HEK293 (cell line): Measurements from ENCODE around the gene RRAGC.

Experiments
- FEZF1 ChIP-seq: fragments of 450-650 bp; formaldehyde crosslinking; IDR thresholded peaks from 2 replicates; pipeline ENCODE4 v1.5.1; 2016; ENCODE audit warnings: missing biosample characterization, missing genetic modification characterization
- GFI1B ChIP-seq: fragments of 450-650 bp; formaldehyde crosslinking; IDR thresholded peaks from 2 replicates; pipeline ENCODE4 v1.5.1; 2016; ENCODE audit warnings: missing biosample characterization, missing genetic modification characterization
- GLIS2 ChIP-seq: fragments of 450-650 bp; formaldehyde crosslinking; IDR thresholded peaks from 2 replicates; pipeline ENCODE4 v1.5.1; 2016; ENCODE audit warnings: missing biosample characterization, missing genetic modification characterization
- PRDM6 ChIP-seq: fragments of 450-650 bp; formaldehyde crosslinking; IDR thresholded peaks from 2 replicates; pipeline ENCODE4 v1.5.1; 2017; ENCODE audit warnings: missing biosample characterization, missing genetic modification characterization
- REPIN1 ChIP-seq: fragments of 450-650 bp; formaldehyde crosslinking; IDR thresholded peaks from 2 replicates; pipeline ENCODE4 v1.5.1; 2017; ENCODE audit warnings: missing biosample characterization, missing genetic modification characterization, low read depth
- SCRT1 ChIP-seq: fragments of 450-650 bp; formaldehyde crosslinking; IDR thresholded peaks from 2 replicates; pipeline ENCODE4 v1.5.1; 2016; ENCODE audit warnings: missing biosample characterization, missing genetic modification characterization, borderline replicate concordance
- ZBTB8A ChIP-seq: fragments of 450-650 bp; formaldehyde crosslinking; IDR thresholded peaks from 2 replicates; pipeline ENCODE4 v1.5.1; 2016; ENCODE audit warnings: missing biosample characterization, missing genetic modification characterization
- ZNF138 ChIP-seq: fragments of 450-650 bp; formaldehyde crosslinking; IDR thresholded peaks from 2 replicates; pipeline ENCODE4 v1.5.1; 2016; ENCODE audit warnings: missing biosample characterization, missing genetic modification characterization, borderline replicate concordance
- ZNF146 ChIP-seq: fragments of 450-650 bp; formaldehyde crosslinking; IDR thresholded peaks from 2 replicates; pipeline ENCODE4 v1.5.1; 2016; ENCODE audit warnings: missing biosample characterization, missing genetic modification characterization
- ZNF16 ChIP-seq: fragments of 450-650 bp; formaldehyde crosslinking; IDR thresholded peaks from 2 replicates; pipeline ENCODE4 v1.5.1; 2016; ENCODE audit warnings: low read depth, missing biosample characterization, missing genetic modification characterization
- ZNF19 ChIP-seq: fragments of 450-650 bp; formaldehyde crosslinking; IDR thresholded peaks from 2 replicates; pipeline ENCODE4; 2016; ENCODE audit warnings: missing biosample characterization, missing genetic modification characterization, low read depth
- ZNF211 ChIP-seq: fragments of 450-650 bp; formaldehyde crosslinking; IDR thresholded peaks from 2 replicates; pipeline ENCODE4 v1.5.1; 2016; ENCODE audit warnings: low read depth, missing biosample characterization, missing genetic modification characterization
- ZNF398 ChIP-seq: fragments of 450-650 bp; formaldehyde crosslinking; IDR thresholded peaks from 2 replicates; pipeline ENCODE4 v1.5.1; 2017; ENCODE audit warnings: missing biosample characterization, missing genetic modification characterization
- ZNF558 ChIP-seq: fragments of 450-650 bp; formaldehyde crosslinking; IDR thresholded peaks from 2 replicates; pipeline ENCODE4 v1.5.1; 2016; ENCODE audit warnings: missing biosample characterization, missing genetic modification characterization
- ZNF560 ChIP-seq: fragments of 450-650 bp; formaldehyde crosslinking; IDR thresholded peaks from 2 replicates; pipeline ENCODE4 v1.5.1; 2017; ENCODE audit warnings: missing biosample characterization, missing genetic modification characterization, borderline replicate concordance
- ZNF571 ChIP-seq: fragments of 450-650 bp; formaldehyde crosslinking; IDR thresholded peaks from 2 replicates; pipeline ENCODE4 v1.5.0; 2017; ENCODE audit warnings: missing biosample characterization, missing genetic modification characterization
- ZNF585B ChIP-seq: fragments of 450-650 bp; formaldehyde crosslinking; IDR thresholded peaks from 2 replicates; pipeline ENCODE4 v1.5.1; 2016; ENCODE audit warnings: missing biosample characterization, missing genetic modification characterization
- ZNF692 ChIP-seq: fragments of 450-650 bp; formaldehyde crosslinking; IDR thresholded peaks from 2 replicates; pipeline ENCODE4 v1.5.1; 2016; ENCODE audit warnings: missing biosample characterization, missing genetic modification characterization
- ZNF704 ChIP-seq: fragments of 450-650 bp; formaldehyde crosslinking; IDR thresholded peaks from 2 replicates; pipeline ENCODE4 v1.5.1; 2016; ENCODE audit warnings: missing biosample characterization, missing genetic modification characterization
- ZNF768 ChIP-seq: fragments of 450-650 bp; formaldehyde crosslinking; IDR thresholded peaks from 2 replicates; pipeline ENCODE4 v1.5.1; 2018; ENCODE audit warnings: missing biosample characterization, mild to moderate bottlenecking, missing genetic modification characterization
- ZSCAN5A ChIP-seq: fragments of 450-650 bp; formaldehyde crosslinking; IDR thresholded peaks from 2 replicates; pipeline ENCODE4 v1.5.1; 2016; ENCODE audit warnings: missing biosample characterization, missing genetic modification characterization
- TF ChIP-seq, protein P1 (sequence below): fragments of 450-650 bp; formaldehyde crosslinking; IDR thresholded peaks from 2 replicates; pipeline ENCODE4 v1.5.1; 2016; ENCODE audit warnings: missing biosample characterization, missing genetic modification characterization
- TF ChIP-seq, protein P2 (sequence below): fragments of 450-650 bp; formaldehyde crosslinking; IDR thresholded peaks from 2 replicates; pipeline ENCODE4 v1.5.1; 2016; ENCODE audit warnings: missing biosample characterization, missing genetic modification characterization
- TF ChIP-seq, protein P3 (sequence below): sonication (generic); formaldehyde crosslinking; IDR thresholded peaks from 2 replicates; pipeline ENCODE4 v1.8.1; 2022; ENCODE audit warnings: mild to moderate bottlenecking, moderate library complexity, missing genetic modification reagents

Gene RRAGC

DNA sequence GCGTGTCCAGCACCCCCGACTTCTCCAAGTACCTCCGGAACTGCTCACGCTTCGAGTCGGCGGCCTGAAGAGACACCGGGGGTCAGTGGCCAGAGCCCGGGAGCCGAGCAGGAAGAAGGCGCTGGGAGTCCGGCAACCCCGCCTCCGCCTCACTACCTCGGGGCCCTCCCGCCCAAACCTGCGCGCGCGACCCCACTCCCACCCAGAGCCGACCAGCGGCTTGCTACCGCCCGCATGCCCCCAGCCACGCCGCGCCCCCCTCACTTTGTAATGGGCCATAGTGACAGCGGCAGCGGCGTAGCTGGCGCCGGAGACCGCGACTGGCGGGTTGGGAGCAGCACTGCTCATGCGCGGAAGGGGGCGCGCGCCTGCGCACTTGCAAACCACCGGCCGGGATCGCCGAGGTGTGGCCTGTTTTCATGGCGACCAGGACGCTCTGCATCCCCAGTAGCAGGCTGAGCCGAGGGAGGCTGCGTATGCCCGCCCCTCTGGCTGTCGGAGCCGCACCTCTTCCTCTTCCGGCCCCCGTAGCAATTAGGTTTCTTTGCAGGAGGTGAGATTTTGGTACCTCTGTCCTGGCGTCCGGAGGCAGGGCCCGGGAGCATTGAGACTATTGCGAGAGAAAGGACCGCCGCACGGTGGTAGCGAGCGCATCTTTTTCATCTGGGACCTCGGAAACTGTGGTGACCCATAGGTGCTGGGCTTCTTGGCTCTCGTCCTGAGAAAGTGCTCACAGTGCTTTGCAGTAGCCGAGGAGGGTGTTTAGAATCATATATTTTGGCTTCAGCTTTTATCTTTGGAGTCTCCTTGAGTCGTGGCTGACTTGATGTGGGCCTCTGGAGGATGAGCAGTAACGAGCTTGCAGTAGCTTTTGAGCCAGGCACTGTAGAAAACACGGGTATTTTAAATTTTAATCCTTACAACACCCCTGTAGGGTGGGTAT lies 13.7 kb upstream of the RRAGC start, which contains the start of gene MYCBP (continued):
- TF ChIP-seq REPIN1, result no peak
- TF ChIP-seq GLIS2 (tag by site-specific recombination), result peak; percentile 94
- no peak for TF ChIP-seq ZNF558 (tag by site-specific recombination)
- TF ChIP-seq ZNF211, result no peak
- TF ChIP-seq ZNF571, result no peak
- TF ChIP-seq ZNF138 (tag by site-specific recombination), result no peak
- TF ChIP-seq PRDM6 (tag by site-specific recombination), result no peak
- no peak for TF ChIP-seq ZNF19 (tag by site-specific recombination)
- TF ChIP-seq ZNF704 (tag by site-specific recombination), result no peak
- TF ChIP-seq, protein P1, sequence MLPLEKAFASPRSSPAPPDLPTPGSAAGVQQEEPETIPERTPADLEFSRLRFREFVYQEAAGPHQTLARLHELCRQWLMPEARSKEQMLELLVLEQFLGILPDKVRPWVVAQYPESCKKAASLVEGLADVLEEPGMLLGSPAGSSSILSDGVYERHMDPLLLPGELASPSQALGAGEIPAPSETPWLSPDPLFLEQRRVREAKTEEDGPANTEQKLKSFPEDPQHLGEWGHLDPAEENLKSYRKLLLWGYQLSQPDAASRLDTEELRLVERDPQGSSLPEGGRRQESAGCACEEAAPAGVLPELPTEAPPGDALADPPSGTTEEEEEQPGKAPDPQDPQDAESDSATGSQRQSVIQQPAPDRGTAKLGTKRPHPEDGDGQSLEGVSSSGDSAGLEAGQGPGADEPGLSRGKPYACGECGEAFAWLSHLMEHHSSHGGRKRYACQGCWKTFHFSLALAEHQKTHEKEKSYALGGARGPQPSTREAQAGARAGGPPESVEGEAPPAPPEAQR (tag by site-specific recombination), result no peak
- TF ChIP-seq ZNF692 (tag by site-specific recombination), result no peak; the same call in 1 of the 2 replicates
- TF ChIP-seq ZNF16 (tag by site-specific recombination), result no peak
- TF ChIP-seq ZNF768 (tag by site-specific recombination), result no peak
- TF ChIP-seq, protein P2, sequence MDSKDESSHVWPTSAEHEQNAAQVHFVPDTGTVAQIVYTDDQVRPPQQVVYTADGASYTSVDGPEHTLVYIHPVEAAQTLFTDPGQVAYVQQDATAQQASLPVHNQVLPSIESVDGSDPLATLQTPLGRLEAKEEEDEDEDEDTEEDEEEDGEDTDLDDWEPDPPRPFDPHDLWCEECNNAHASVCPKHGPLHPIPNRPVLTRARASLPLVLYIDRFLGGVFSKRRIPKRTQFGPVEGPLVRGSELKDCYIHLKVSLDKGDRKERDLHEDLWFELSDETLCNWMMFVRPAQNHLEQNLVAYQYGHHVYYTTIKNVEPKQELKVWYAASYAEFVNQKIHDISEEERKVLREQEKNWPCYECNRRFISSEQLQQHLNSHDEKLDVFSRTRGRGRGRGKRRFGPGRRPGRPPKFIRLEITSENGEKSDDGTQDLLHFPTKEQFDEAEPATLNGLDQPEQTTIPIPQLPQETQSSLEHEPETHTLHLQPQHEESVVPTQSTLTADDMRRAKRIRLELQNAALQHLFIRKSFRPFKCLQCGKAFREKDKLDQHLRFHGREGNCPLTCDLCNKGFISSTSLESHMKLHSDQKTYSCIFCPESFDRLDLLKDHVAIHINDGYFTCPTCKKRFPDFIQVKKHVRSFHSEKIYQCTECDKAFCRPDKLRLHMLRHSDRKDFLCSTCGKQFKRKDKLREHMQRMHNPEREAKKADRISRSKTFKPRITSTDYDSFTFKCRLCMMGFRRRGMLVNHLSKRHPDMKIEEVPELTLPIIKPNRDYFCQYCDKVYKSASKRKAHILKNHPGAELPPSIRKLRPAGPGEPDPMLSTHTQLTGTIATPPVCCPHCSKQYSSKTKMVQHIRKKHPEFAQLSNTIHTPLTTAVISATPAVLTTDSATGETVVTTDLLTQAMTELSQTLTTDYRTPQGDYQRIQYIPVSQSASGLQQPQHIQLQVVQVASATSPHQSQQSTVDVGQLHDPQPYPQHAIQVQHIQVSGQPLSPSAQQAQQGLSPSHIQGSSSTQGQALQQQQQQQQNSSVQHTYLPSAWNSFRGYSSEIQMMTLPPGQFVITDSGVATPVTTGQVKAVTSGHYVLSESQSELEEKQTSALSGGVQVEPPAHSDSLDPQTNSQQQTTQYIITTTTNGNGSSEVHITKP, result peak; percentile 88
- TF ChIP-seq FEZF1, result no peak
- TF ChIP-seq, protein P3, sequence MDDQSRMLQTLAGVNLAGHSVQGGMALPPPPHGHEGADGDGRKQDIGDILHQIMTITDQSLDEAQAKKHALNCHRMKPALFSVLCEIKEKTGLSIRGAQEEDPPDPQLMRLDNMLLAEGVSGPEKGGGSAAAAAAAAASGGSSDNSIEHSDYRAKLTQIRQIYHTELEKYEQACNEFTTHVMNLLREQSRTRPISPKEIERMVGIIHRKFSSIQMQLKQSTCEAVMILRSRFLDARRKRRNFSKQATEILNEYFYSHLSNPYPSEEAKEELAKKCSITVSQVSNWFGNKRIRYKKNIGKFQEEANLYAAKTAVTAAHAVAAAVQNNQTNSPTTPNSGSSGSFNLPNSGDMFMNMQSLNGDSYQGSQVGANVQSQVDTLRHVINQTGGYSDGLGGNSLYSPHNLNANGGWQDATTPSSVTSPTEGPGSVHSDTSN (CRISPR knock-in tag), result no peak
- TF ChIP-seq GFI1B (tag by site-specific recombination), result no peak
- TF ChIP-seq ZNF146 (tag by site-specific recombination), result no peak
- TF ChIP-seq ZBTB8A, result no peak
- no peak for TF ChIP-seq ZNF560
- no peak for TF ChIP-seq ZNF398
- TF ChIP-seq SCRT1 (tag by site-specific recombination), result no peak
- TF ChIP-seq ZNF585B (tag by site-specific recombination), result no peak
- TF ChIP-seq ZSCAN5A, result no peak
